Measurements from ENCODE around the gene RABGAP1L. TPM values are rescaled to one million over a fixed set of nuclear protein-coding genes. Genes with fewer than 3 reads are reported as not detected.

The RABGAP1L gene
- total RNA-seq, 4 donors from 2014 or later: 39.9 to 77.4 (median 48.7) TPM

GRCh38 chr1:174999216-174999935 is 840.1 kb downstream of the RABGAP1L start:
- no peak for TF ChIP-seq CTCF (IDR thresholded peaks at IDR 0.05; ENCODE audit: low read depth)

GRCh38 chr1:174999936-175000696 is 840.8 kb downstream of the RABGAP1L start, which contains the start of gene CACYBP:
CACYBP (plus strand) TSS chr1:174999947; CDS start chr1:175000181, 234 bp downstream.
- no peak for TF ChIP-seq CTCF (IDR thresholded peaks at IDR 0.05; ENCODE audit: low read depth)

GRCh38 chr1:175000697-175001187 is 841.4 kb downstream of the RABGAP1L start:
- no peak for TF ChIP-seq CTCF (IDR thresholded peaks at IDR 0.05; ENCODE audit: low read depth)

- no peak for TF ChIP-seq CTCF (IDR thresholded peaks at IDR 0.05; ENCODE audit: low read depth)
Measured at GRCh38 chr1:175002910-175003517, 843.7 kb downstream of the RABGAP1L start.

GRCh38 chr1:175003521-175003920 is 844.2 kb downstream of the RABGAP1L start:
- TF ChIP-seq CTCF (IDR thresholded peaks at IDR 0.05; ENCODE audit: low read depth): no peak

GRCh38 chr1:175005085-175005783 is 845.9 kb downstream of the RABGAP1L start:
- TF ChIP-seq CTCF (IDR thresholded peaks at IDR 0.05; ENCODE audit: low read depth): no peak

All from subcutaneous adipose tissue (tissue), 4 donors.